DND-41 (cell line): ENCODE results near the gene ZNF175.

ENCODE experiments used
- EZH2 ChIP-seq: IDR thresholded peaks from 3 replicates; pipeline ENCODE4 v1.6.1; 2012; ENCODE audit warnings: borderline replicate concordance, low read depth, mild to moderate bottlenecking, moderate library complexity, low read length, inconsistent platforms; ENCODE audit not compliant: severe bottlenecking
- TF ChIP-seq, protein P1 (sequence below): IDR thresholded peaks from 2 replicates; pipeline ENCODE4 v1.5.1; 2012; ENCODE audit warnings: borderline replicate concordance, low read length, moderate library complexity, mild to moderate bottlenecking; ENCODE audit not compliant: poor library complexity, severe bottlenecking; ENCODE audit errors: extremely low read depth

DNA sequence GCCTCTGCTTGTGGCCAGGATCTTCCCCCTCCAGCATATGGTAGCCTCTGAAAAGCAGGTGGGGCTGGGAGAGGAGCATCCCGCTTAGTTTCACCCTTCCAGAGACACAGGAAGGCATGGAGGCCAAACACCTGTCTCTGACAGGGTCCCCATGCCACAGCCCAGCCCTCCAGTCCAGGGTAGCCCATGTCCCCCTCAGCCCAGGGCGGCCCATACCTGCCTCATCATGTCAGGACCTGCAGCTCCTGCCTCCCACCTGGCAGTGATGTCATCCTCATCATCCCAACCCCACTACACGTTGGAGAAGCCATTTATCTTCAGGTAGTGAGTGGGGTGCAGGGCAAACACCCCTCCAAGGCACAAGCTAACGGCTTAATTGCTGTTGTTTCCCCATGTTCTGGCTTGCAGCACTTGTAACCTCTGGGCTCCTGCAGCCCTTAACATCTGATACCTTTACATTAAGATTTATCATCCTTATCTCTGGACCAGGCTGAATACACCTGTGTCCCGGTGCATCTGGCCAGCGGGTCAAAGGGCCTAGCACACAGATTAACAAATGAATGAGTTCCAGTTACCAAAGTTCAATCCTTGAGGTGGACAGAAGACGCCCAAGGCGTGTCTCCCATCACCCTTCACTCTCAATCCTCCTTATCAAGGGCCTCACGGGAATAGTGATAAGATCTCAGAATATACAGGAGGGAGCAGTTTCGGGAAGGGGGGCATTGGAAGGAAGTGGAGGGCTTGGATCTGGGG lies 22.2 kb downstream of the ZNF175 start:
- TF ChIP-seq, protein P1, sequence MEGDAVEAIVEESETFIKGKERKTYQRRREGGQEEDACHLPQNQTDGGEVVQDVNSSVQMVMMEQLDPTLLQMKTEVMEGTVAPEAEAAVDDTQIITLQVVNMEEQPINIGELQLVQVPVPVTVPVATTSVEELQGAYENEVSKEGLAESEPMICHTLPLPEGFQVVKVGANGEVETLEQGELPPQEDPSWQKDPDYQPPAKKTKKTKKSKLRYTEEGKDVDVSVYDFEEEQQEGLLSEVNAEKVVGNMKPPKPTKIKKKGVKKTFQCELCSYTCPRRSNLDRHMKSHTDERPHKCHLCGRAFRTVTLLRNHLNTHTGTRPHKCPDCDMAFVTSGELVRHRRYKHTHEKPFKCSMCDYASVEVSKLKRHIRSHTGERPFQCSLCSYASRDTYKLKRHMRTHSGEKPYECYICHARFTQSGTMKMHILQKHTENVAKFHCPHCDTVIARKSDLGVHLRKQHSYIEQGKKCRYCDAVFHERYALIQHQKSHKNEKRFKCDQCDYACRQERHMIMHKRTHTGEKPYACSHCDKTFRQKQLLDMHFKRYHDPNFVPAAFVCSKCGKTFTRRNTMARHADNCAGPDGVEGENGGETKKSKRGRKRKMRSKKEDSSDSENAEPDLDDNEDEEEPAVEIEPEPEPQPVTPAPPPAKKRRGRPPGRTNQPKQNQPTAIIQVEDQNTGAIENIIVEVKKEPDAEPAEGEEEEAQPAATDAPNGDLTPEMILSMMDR: no peak
- no peak for TF ChIP-seq EZH2
